Endothelial cell (in vitro differentiated cells): ENCODE results near the gene WNT4. TPM values are rescaled to one million over a fixed set of nuclear protein-coding genes. Genes with fewer than 3 reads are reported as not detected.

ENCODE experiments used
- DNase-seq: peaks from one replicate; pipeline ENCODE4 v3.0.0; 2021; ENCODE audit warnings: low spot score
- H3K27ac Mint-ChIP-seq: one replicate; pipeline ENCODE4 v1.8.0; 2021; ENCODE audit warnings: mixed read lengths, inconsistent platforms; ENCODE audit not compliant: unreplicated experiment
- H3K27me3 Mint-ChIP-seq: one replicate; pipeline ENCODE4 v1.8.0; 2021; ENCODE audit warnings: mild to moderate bottlenecking, moderate library complexity, mixed read lengths, inconsistent platforms; ENCODE audit not compliant: unreplicated experiment
- H3K36me3 Mint-ChIP-seq: one replicate; pipeline ENCODE4 v1.8.0; 2021; ENCODE audit warnings: mild to moderate bottlenecking, low read depth, mixed read lengths, inconsistent platforms; ENCODE audit not compliant: unreplicated experiment
- H3K4me1 Mint-ChIP-seq: one replicate; pipeline ENCODE4 v1.8.0; 2021; ENCODE audit warnings: mild to moderate bottlenecking, mixed read lengths, inconsistent platforms; ENCODE audit not compliant: unreplicated experiment
- H3K4me3 Mint-ChIP-seq: one replicate; pipeline ENCODE4 v1.8.0; 2021; ENCODE audit warnings: mild to moderate bottlenecking, mixed read lengths, inconsistent platforms; ENCODE audit not compliant: unreplicated experiment
- H3K9me3 Mint-ChIP-seq: one replicate; pipeline ENCODE4 v1.8.0; 2021; ENCODE audit warnings: mixed read lengths, inconsistent platforms; ENCODE audit not compliant: unreplicated experiment
- total RNA-seq: library from RNA; stranded (reverse); fragmentation: NEBNext Ultra II Directional; extraction: Animal tissue kit (Norgen Biotek cat#: 25700); gene quantifications from one replicate; pipeline ENCODE4 v1.2.1, GENCODE V29; 2021; ENCODE audit not compliant: unreplicated experiment
- TF ChIP-seq, protein P1 (sequence below): fragments of 200-600 bp; sonication (generic); IDR thresholded peaks from one replicate; pipeline ENCODE4 v1.5.0; 2021; ENCODE audit warnings: antibody characterized with exemption; ENCODE audit not compliant: unreplicated experiment

Gene WNT4
- total RNA-seq, 1 donor from 2014 or later: 0.77 TPM

- no peak for DNase-seq
- Mint-ChIP-seq H3K9me3 (no peaks in the 10 kb centered on the region), H3K27me3 (peaks cover 5% of the 10 kb centered on the region), H3K4me1 (peaks cover 4% of the 10 kb centered on the region), H3K36me3 (no peaks in the 10 kb centered on the region), H3K4me3 (no peak overlapping the region), H3K27ac (no peak overlapping the region)
- TF ChIP-seq, protein P1, sequence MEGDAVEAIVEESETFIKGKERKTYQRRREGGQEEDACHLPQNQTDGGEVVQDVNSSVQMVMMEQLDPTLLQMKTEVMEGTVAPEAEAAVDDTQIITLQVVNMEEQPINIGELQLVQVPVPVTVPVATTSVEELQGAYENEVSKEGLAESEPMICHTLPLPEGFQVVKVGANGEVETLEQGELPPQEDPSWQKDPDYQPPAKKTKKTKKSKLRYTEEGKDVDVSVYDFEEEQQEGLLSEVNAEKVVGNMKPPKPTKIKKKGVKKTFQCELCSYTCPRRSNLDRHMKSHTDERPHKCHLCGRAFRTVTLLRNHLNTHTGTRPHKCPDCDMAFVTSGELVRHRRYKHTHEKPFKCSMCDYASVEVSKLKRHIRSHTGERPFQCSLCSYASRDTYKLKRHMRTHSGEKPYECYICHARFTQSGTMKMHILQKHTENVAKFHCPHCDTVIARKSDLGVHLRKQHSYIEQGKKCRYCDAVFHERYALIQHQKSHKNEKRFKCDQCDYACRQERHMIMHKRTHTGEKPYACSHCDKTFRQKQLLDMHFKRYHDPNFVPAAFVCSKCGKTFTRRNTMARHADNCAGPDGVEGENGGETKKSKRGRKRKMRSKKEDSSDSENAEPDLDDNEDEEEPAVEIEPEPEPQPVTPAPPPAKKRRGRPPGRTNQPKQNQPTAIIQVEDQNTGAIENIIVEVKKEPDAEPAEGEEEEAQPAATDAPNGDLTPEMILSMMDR: no peak
These were observed 14.6 kb upstream of the WNT4 start for GRCh38 chr1:22157359-22157966.

GRCh38 chr1:22155517-22155916 is 12.6 kb upstream of the WNT4 start:
- no peak overlapping the region for H3K27ac Mint-ChIP-seq
- peaks cover 8% of the 10 kb centered on the region for H3K4me1 Mint-ChIP-seq
- TF ChIP-seq, protein P1: no peak
- H3K9me3 Mint-ChIP-seq: no peaks in the 10 kb centered on the region
- H3K27me3 Mint-ChIP-seq: peaks cover 3% of the 10 kb centered on the region
- no peaks in the 10 kb centered on the region for H3K36me3 Mint-ChIP-seq
- no peak overlapping the region for H3K4me3 Mint-ChIP-seq
- DNase-seq: no peak

DNA sequence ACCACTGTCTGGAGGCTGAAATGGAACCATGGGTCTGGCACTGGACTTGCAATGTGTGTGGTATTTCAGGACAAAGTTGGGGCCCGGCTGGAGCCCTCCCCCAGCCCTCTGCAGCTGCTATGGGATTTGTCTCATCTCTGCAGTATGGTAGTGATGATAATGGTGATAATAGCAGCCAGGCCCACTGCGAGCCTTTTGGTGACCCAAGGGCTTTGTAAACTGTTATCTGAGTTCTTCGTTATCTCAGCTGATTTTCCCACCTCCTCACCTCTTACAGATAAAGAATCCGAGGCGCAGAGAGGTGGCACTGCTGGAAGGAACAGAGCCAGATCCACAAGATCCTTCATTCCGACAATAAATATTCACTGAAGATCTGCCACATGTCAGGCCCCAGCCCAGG is 11.7 kb upstream of the WNT4 start:
- no peak for DNase-seq
- Mint-ChIP-seq H3K4me1 (peaks cover 11% of the 10 kb centered on the region), H3K27me3 (peaks cover 3% of the 10 kb centered on the region), H3K36me3 (no peaks in the 10 kb centered on the region), H3K9me3 (no peaks in the 10 kb centered on the region), H3K27ac (no peak overlapping the region), H3K4me3 (no peak overlapping the region)
- TF ChIP-seq, protein P1: no peak

- H3K4me1 Mint-ChIP-seq: peaks cover 11% of the 10 kb centered on the region
- TF ChIP-seq, protein P1: no peak
- H3K27me3 Mint-ChIP-seq: peaks cover 3% of the 10 kb centered on the region
- no peak overlapping the region for H3K4me3 Mint-ChIP-seq
- no peak for DNase-seq
- no peaks in the 10 kb centered on the region for H3K9me3 Mint-ChIP-seq
- no peak overlapping the region for H3K27ac Mint-ChIP-seq
- H3K36me3 Mint-ChIP-seq: no peaks in the 10 kb centered on the region
These were observed 11.0 kb upstream of the WNT4 start for GRCh38 chr1:22153660-22154437.

DNA sequence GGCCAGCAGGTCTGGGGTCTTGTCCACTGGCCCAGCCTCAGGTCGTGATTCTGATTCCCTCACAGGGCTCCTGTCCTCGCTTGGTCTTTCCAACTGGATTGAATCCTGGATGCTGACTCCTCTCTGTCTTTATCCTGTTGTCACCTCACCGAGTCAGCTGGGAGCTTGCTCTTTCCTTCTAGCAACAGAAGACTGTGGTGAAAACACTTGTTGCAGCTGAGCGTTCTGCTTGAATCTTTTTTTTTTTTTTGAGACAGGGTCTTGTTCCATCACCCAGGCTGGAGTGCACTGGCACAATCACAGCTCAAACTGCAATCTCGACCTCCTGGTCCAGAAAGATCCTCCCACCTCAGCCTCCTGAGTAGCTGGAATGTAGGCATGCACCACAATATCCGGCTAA is 8.0 kb upstream of the WNT4 start:
- peaks cover 3% of the 10 kb centered on the region for H3K27me3 Mint-ChIP-seq
- H3K4me1 Mint-ChIP-seq: peaks cover 11% of the 10 kb centered on the region

More for the DNA sequence above, 8.0 kb upstream of the WNT4 start:
- no peak for DNase-seq
- Mint-ChIP-seq H3K27ac (no peak overlapping the region), H3K4me3 (no peak overlapping the region), H3K9me3 (no peaks in the 10 kb centered on the region), H3K36me3 (no peaks in the 10 kb centered on the region)
- TF ChIP-seq, protein P1: no peak
